GM12864 (cell line): Measurements from ENCODE around the gene GPR4.
"Not testable (repeated sequence)": the region's sequence is repeated elsewhere in the genome, so short reads cannot be mapped to it uniquely, and the experiment has no call there.

ENCODE experiments used
- DNase-seq: peaks from one replicate; pipeline ENCODE4 v3.0.0-alpha.2; 2011; ENCODE audit warnings: low read depth
- H3K4me3 ChIP-seq: 2 replicates; pipeline ENCODE4 v1.5.1; 2011; ENCODE audit warnings: mild to moderate bottlenecking, low read depth, low read length, control low read depth
- CTCF ChIP-seq: IDR thresholded peaks from 2 replicates; pipeline ENCODE4 v1.5.1; 2011; ENCODE audit warnings: low read depth, mild to moderate bottlenecking, moderate library complexity, low read length, control low read depth, inconsistent platforms; ENCODE audit errors: missing control alignments

Gene GPR4

GRCh38 chr19:45636902-45637301 is 34.9 kb upstream of the GPR4 start:
- DNase-seq = no peak
- no peak overlapping the region for H3K4me3 ChIP-seq
- no peak for TF ChIP-seq CTCF

- DNase-seq = no peak
- no peak for TF ChIP-seq CTCF
- H3K4me3 ChIP-seq = no peak overlapping the region
Observed at GRCh38 chr19:45636275-45636674, 34.3 kb upstream of the GPR4 start.

- no peak overlapping the region for H3K4me3 ChIP-seq
- DNase-seq = no peak
- TF ChIP-seq CTCF = no peak
Observed at GRCh38 chr19:45632468-45633196, 30.6 kb upstream of the GPR4 start.

GRCh38 chr19:45630463-45630862 is 28.5 kb upstream of the GPR4 start:
- no peak overlapping the region for H3K4me3 ChIP-seq
- TF ChIP-seq CTCF = no peak
- DNase-seq = no peak

- no peak overlapping the region for H3K4me3 ChIP-seq
- TF ChIP-seq CTCF = no peak
- DNase-seq = no peak
Observed at GRCh38 chr19:45629704-45630103, 27.7 kb upstream of the GPR4 start.

GRCh38 chr19:45628219-45628618 is 26.2 kb upstream of the GPR4 start:
- H3K4me3 ChIP-seq, DNase-seq: not testable (repeated sequence)

GRCh38 chr19:45623984-45624383 is 22.0 kb upstream of the GPR4 start:
- DNase-seq = no peak
- no peak overlapping the region for H3K4me3 ChIP-seq
- no peak for TF ChIP-seq CTCF
